Kidney (tissue), 14 donors: ENCODE data around the gene AP4S1. TPM values are rescaled to one million over a fixed set of nuclear protein-coding genes. Genes with fewer than 3 reads are reported as not detected.

Source experiments
- DNase-seq, 5 donors: peaks; one replicate each; pipeline ENCODE4 v3.0.0-alpha.2; 2013 to 2020
- FAIRE-seq: peaks from 2 replicates; lab custom pipeline; 2012; peaks lifted over from hg19 to GRCh38; lab: Jason Lieb, UNC
- H3K27ac ChIP-seq, 2 donors: one replicate each; pipeline ENCODE4 v1.7.0; 2013; ENCODE audit warnings: low read depth in 2 of 2, low read length in 2 of 2, inconsistent platforms in 1 of 2
- H3K27me3 ChIP-seq: one replicate; pipeline ENCODE4 v1.7.1; 2013; ENCODE audit warnings: low read length, inconsistent platforms; ENCODE audit not compliant: control insufficient read depth, insufficient read depth
- H3K36me3 ChIP-seq, 3 donors: one replicate each; pipeline versions ENCODE4 v1.7.0 to v1.7.1; 2013; ENCODE audit warnings: low read length in 3 of 3, control low read depth in 1 of 3, inconsistent platforms in 1 of 3; ENCODE audit not compliant: insufficient read depth in 3 of 3, control insufficient read depth in 2 of 3
- H3K4me1 ChIP-seq, 3 donors: one replicate each; pipeline versions ENCODE4 v1.7.0 to v1.7.1; 2013; ENCODE audit warnings: low read length in 3 of 3, inconsistent platforms in 1 of 3, low read depth in 1 of 3; ENCODE audit not compliant: control insufficient read depth in 2 of 3, insufficient read depth in 2 of 3
- H3K4me3 ChIP-seq, 3 donors: one replicate each; pipeline versions ENCODE4 v1.7.0 to v1.8.1; 2013; ENCODE audit warnings: low read length in 3 of 3, control low read depth in 1 of 3, inconsistent platforms in 1 of 3
- H3K9ac ChIP-seq, 3 donors: one replicate each; pipeline versions ENCODE4 v1.7.0 to v1.7.1; 2013; ENCODE audit warnings: low read length in 3 of 3, control low read depth in 1 of 3, inconsistent platforms in 1 of 3
- H3K9me3 ChIP-seq, 3 donors: one replicate each; pipeline versions ENCODE4 v1.7.0 to v1.7.1; 2013; ENCODE audit warnings: low read length in 3 of 3, control low read depth in 1 of 3, inconsistent platforms in 1 of 3; ENCODE audit not compliant: control insufficient read depth in 2 of 3, insufficient read depth in 1 of 3
- CTCF ChIP-seq: IDR thresholded peaks from 3 replicates; pipeline ENCODE4 v1.5.1; 2012; ENCODE audit warnings: mild to moderate bottlenecking, moderate library complexity, borderline replicate concordance; ENCODE audit not compliant: insufficient read depth; ENCODE audit errors: extremely low read depth
- intact Hi-C: fragments of 100-400 bp; cut with DNase I; formaldehyde crosslinking; loops from one replicate; pipeline ENCODE4 v1.11.1; 2022
- polyA plus RNA-seq: library from polyadenylated mRNA; stranded (reverse); fragments of 350-450 nt; fragmentation: Illumina TruSeq; extraction: RNeasy Lipid Tissue Mini Kit (QIAGEN cat#74804); gene quantifications from one replicate; pipeline ENCODE4 v1.2.3, GENCODE V29; 2014; ENCODE audit warnings: low read depth, low replicate concordance; ENCODE audit not compliant: insufficient read depth
- total RNA-seq: library from RNA; stranded (reverse); fragmentation: NEBNext Ultra II Directional; extraction: Animal tissue kit (Norgen Biotek cat#: 25700); gene quantifications from one replicate; pipeline ENCODE4 v1.2.1, GENCODE V29; 2021
- donor health status: control.
- donor health status: control.
- donor health status: control.
- donor health status: control.
- donor health status: control.
- donor health status: DM: yes; HTN: yes; CAD: no.
- donor health status: Normal renal cell carcinoma (clear cell type).

The AP4S1 gene
- total and polyA plus RNA-seq, 2 donors from 2014 or later: 9.0 to 12.0 TPM

- Histone ChIP-seq H3K9ac (no peak overlapping the region), H3K4me1 (peaks cover 0 to 4% (median 0%) of the 10 kb centered on the region in 3 donors), H3K4me3 (no peak overlapping the region), H3K27me3 (no peaks in the 10 kb centered on the region), H3K9me3 (no peaks in the 10 kb centered on the region), H3K27ac (no peak overlapping the region), H3K36me3 (no peaks in the 10 kb centered on the region)
- FAIRE-seq: no peak
- DNase-seq: no peak
- intact Hi-C loops: no loop called here
- TF ChIP-seq CTCF: no peak
Observed at GRCh38 chr14:30988509-30988908, 36.9 kb upstream of the AP4S1 start.

GRCh38 chr14:30990770-30991169 is 34.7 kb upstream of the AP4S1 start:
- no peaks in the 10 kb centered on the region for H3K9me3 ChIP-seq
- peaks cover 0 to 10% (median 2%) of the 10 kb centered on the region in 3 donors for H3K4me1 ChIP-seq
- FAIRE-seq: no peak
- H3K36me3 ChIP-seq: no peaks in the 10 kb centered on the region
- no peak overlapping the region for H3K27ac ChIP-seq
- intact Hi-C loops: no loop called here
- H3K9ac ChIP-seq: no peak overlapping the region
- H3K4me3 ChIP-seq: no peak overlapping the region
- no peak for DNase-seq
- TF ChIP-seq CTCF: no peak
- H3K27me3 ChIP-seq: no peaks in the 10 kb centered on the region

- peaks cover 0 to 17% (median 2%) of the 10 kb centered on the region in 3 donors for H3K4me1 ChIP-seq
- no peaks in the 10 kb centered on the region for H3K9me3 ChIP-seq
- no peaks in the 10 kb centered on the region for H3K36me3 ChIP-seq
- H3K9ac ChIP-seq: no peak overlapping the region
- intact Hi-C loops: no loop called here
- FAIRE-seq (no peak), DNase-seq (no peak)
- no peaks in the 10 kb centered on the region for H3K27me3 ChIP-seq
- no peak for TF ChIP-seq CTCF
- no peak overlapping the region for H3K4me3 ChIP-seq
- no peak overlapping the region for H3K27ac ChIP-seq
Observed at GRCh38 chr14:30991408-30991807, 34.0 kb upstream of the AP4S1 start.

- FAIRE-seq (no peak), DNase-seq (no peak)
- H3K27ac ChIP-seq: no peak overlapping the region
- H3K9ac ChIP-seq: no peak overlapping the region
- H3K4me1 ChIP-seq: peaks cover 0 to 17% (median 2%) of the 10 kb centered on the region in 3 donors
- H3K36me3 ChIP-seq: no peaks in the 10 kb centered on the region
- no peak overlapping the region for H3K4me3 ChIP-seq
- peaks cover 0 to 5% (median 0%) of the 10 kb centered on the region in 3 donors for H3K9me3 ChIP-seq
- no peaks in the 10 kb centered on the region for H3K27me3 ChIP-seq
- intact Hi-C loops: no loop called here
- no peak for TF ChIP-seq CTCF
Observed at GRCh38 chr14:30993071-30993470, 32.4 kb upstream of the AP4S1 start.
